ENCODE measurements around the gene DDAH1. TPM values are rescaled to one million over a fixed set of nuclear protein-coding genes. Genes with fewer than 3 reads are reported as not detected.

Gene DDAH1
- total RNA-seq, 1 experiment from 2014 or later = 65.9 TPM

GRCh38 chr1:85467036-85467435 is 2.1 kb upstream of the DDAH1 start:
- POLR2A ChIA-PET (ENCODE audit: unreplicated experiment) = no interaction called here

GRCh38 chr1:85465786-85466134 is 801 bp upstream of the DDAH1 start:
- Histone ChIP-seq H3F3A (ENCODE audit: low read length, unreplicated experiment) (no peaks in the 10 kb centered on the region), H2AFZ (ENCODE audit: low read length) (peak overlapping the region; percentile 89), H3K4me3 (ENCODE audit: low read length) (peak overlapping the region; percentile 94), H3K4me2 (ENCODE audit: low read length) (peak overlapping the region; percentile 83), H3K36me3 (ENCODE audit: low read depth, low read length) (no peaks in the 10 kb centered on the region), H3K79me2 (ENCODE audit: low read length) (peaks cover 55% of the 10 kb centered on the region), H4K20me1 (ENCODE audit: low read length) (0 out of 2 replicates have a peak, but pooled peaks cover 9% of the 10 kb centered on the region), H3K9ac (ENCODE audit: low read length) (peak overlapping the region; percentile 48), H3K9me3 (ENCODE audit: low read length) (no peaks in the 10 kb centered on the region), H3K27me3 (ENCODE audit: low read length) (no peaks in the 10 kb centered on the region), H3K4me1 (ENCODE audit: insufficient read depth, low read length) (peaks cover 36% of the 10 kb centered on the region), H3K9me2 (replicated peaks; ENCODE audit: low read length) (no peaks in the 10 kb centered on the region), H3K27ac (ENCODE audit: low read length) (no peak overlapping the region)
- no peak for TF ChIP-seq CTCF (conservative IDR thresholded peaks at IDR 0.05; ENCODE audit: low read depth, low read length)
- BruUV-seq (replicated peaks) = no TSS peak
- POLR2A ChIA-PET (ENCODE audit: unreplicated experiment) = interaction anchor here (0.5 to 0.8 kb wide), 2 partner anchors 30 to 385 kb away, joined by 3 read pairs; no protein-coding TSS in a partner anchor
- no peak for ATAC-seq
- intact Hi-C loops (cut with micrococcal nuclease) = loop anchor here (1.0 kb wide), 2 partner anchors 112 to 385 kb away; no protein-coding TSS in a partner anchor
- DNase-seq = no peak
- CTCF ChIA-PET = interaction anchor here (0.6 kb wide), 3 partner anchors 157 to 223 kb away, joined by 3 read pairs; no protein-coding TSS in a partner anchor

More at GRCh38 chr1:85467036-85467435, 2.1 kb upstream of the DDAH1 start:
- ATAC-seq (no peak), DNase-seq (no peak)
- H3K4me3 ChIP-seq (ENCODE audit: low read length) = no peak overlapping the region
- H3K4me2 ChIP-seq (ENCODE audit: low read length) = no peak overlapping the region
- H4K20me1 ChIP-seq (ENCODE audit: low read length) = 0 out of 2 replicates have a peak, but pooled peaks cover 5% of the 10 kb centered on the region
- no peaks in the 10 kb centered on the region for H3K9me2 ChIP-seq (replicated peaks; ENCODE audit: low read length)
- no peak overlapping the region for H3K9ac ChIP-seq (ENCODE audit: low read length)
- H3K4me1 ChIP-seq (ENCODE audit: insufficient read depth, low read length) = peaks cover 24% of the 10 kb centered on the region
- TF ChIP-seq EZH2phosphoT487 (IDR thresholded peaks at IDR 0.05; ENCODE audit: borderline replicate concordance, low read length) (no peak), EZH2 (IDR thresholded peaks at IDR 0.05; ENCODE audit: low read length, unreplicated experiment) (no peak), CTCF (conservative IDR thresholded peaks at IDR 0.05; ENCODE audit: low read depth, low read length) (no peak)
- intact Hi-C loops (cut with micrococcal nuclease) = no loop called here
- BruUV-seq (replicated peaks) = no TSS peak
- H3K9me3 ChIP-seq (ENCODE audit: low read length) = no peaks in the 10 kb centered on the region
- no peaks in the 10 kb centered on the region for H3K27me3 ChIP-seq (ENCODE audit: low read length)
- no peak overlapping the region for H3K27ac ChIP-seq (ENCODE audit: low read length)
- H3K79me2 ChIP-seq (ENCODE audit: low read length) = peaks cover 42% of the 10 kb centered on the region
- CTCF ChIA-PET = no interaction called here
- H3K36me3 ChIP-seq (ENCODE audit: low read depth, low read length) = no peaks in the 10 kb centered on the region
- no peaks in the 10 kb centered on the region for H3F3A ChIP-seq (ENCODE audit: low read length, unreplicated experiment)
- no peak overlapping the region for H2AFZ ChIP-seq (ENCODE audit: low read length)

DNA sequence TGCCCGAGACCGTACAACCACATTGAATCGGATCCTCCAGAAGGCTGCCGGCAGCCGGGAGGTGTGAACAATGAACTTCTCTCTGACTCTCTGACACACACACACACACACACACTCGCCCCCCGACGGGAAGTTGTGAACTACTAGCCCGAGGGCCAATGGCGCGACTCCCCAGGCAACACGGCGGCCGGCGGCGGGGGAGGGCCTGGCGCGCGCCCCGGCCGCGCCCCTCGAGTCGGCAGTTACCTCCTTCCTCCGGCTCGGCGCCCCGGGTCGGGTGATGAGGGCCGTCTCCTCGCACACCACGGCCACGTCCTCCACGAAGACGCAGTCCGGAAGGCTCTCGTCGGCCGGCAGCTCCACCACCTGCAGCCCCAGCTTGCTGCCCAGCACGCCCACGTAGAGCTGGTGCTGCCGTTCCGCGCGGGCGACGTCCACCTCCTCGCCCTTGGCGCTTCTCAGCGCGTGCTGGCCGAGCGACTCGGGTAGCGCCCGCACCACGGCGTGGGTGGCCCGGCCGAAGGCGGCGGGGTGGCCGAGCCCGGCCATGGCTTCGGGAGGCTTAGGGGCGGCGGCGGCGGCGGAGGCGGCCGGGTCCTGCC is 361 bp downstream of the DDAH1 start:
- TF ChIP-seq EZH2phosphoT487 (IDR thresholded peaks at IDR 0.05; ENCODE audit: borderline replicate concordance, low read length) (peak; percentile 80; the same call in 1 of the 2 replicates), CTCF (conservative IDR thresholded peaks at IDR 0.05; ENCODE audit: low read depth, low read length) (no peak)
- Histone ChIP-seq H3K36me3 (ENCODE audit: low read depth, low read length) (no peaks in the 10 kb centered on the region), H4K20me1 (ENCODE audit: low read length) (0 out of 2 replicates have a peak, but pooled peaks cover 18% of the 10 kb centered on the region), H3K79me2 (ENCODE audit: low read length) (peaks cover 67% of the 10 kb centered on the region), H3K27me3 (ENCODE audit: low read length) (no peaks in the 10 kb centered on the region), H3F3A (ENCODE audit: low read length, unreplicated experiment) (no peaks in the 10 kb centered on the region), H2AFZ (ENCODE audit: low read length) (peak overlapping the region; percentile 89), H3K4me1 (ENCODE audit: insufficient read depth, low read length) (peaks cover 48% of the 10 kb centered on the region), H3K9me2 (replicated peaks; ENCODE audit: low read length) (no peaks in the 10 kb centered on the region), H3K4me2 (ENCODE audit: low read length) (peak overlapping the region; percentile 83), H3K9me3 (ENCODE audit: low read length) (no peaks in the 10 kb centered on the region), H3K4me3 (ENCODE audit: low read length) (peak overlapping the region; percentile 94), H3K27ac (ENCODE audit: low read length) (no peak overlapping the region), H3K9ac (ENCODE audit: low read length) (peak overlapping the region; percentile 48)
- ChIA-PET CTCF (interaction anchor here (0.6 to 1.0 kb wide), 2 partner anchors 114 to 120 kb away, joined by 3 read pairs; no protein-coding TSS in a partner anchor), POLR2A (ENCODE audit: unreplicated experiment) (interaction anchor here (0.6 to 1.0 kb wide), 3 partner anchors 10 to 121 kb away, joined by 3 to 7 read pairs (median 5); no protein-coding TSS in a partner anchor)
- BruUV-seq (replicated peaks) = no TSS peak
- peak; percentile 73 for DNase-seq
- intact Hi-C loops (cut with micrococcal nuclease) = loop anchor here (1.0 to 5.0 kb wide), 4 partner anchors 57 to 386 kb away; no protein-coding TSS in a partner anchor
- peak; percentile 69 for ATAC-seq

Data from PC-3 (cell line).